ENCODE data around the gene CR1L.
"Not testable (repeated sequence)": the region's sequence is repeated elsewhere in the genome, so short reads cannot be mapped to it uniquely, and the experiment has no call there.

The CR1L gene

DNA sequence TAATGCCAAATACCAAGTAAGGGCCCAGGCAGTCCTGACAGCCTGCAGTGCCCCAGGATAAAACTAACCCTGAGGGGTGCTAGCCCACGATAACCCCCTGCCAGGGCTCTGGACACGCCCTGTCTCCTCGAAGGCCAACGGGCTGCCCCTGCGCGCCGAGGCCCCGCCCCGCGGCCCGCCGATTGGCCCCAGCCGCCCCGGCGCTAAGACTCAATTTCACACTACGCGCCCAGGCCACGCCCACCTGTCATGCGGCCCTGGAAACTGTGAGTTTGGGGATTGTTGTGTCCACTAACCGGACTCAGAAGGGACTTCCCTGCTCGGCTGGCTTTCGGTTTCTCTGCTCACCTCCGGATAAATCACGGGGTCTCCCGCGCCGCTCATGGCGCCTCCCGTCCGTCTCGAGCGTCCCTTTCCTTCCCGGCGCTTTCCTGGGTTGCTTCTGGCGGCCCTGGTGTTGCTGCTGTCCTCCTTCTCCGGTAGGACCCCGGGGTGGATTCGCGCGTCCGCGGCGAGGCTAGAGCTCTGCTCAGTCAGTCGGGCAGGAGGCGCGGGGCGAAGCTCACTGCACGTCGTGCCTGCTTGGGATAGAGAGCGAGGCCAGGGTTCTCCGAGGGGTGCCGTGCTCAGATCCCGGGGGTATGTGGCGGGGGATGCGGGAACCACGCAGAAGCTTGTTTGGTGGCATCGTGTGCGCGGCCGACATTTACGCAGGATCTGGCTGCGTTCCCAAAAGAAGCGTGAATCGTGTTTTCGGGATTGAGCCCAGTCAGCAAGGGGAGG lies at the start of gene CR1L:
Gene CR1L, plus strand, starts transcription at position 282 of the 783 bp plus-strand sequence. Its CDS starts 101 bp downstream, at position 383.
- H3K27ac Mint-ChIP-seq, result no peak within 1 kb of the TSS
- H3K9me3 Mint-ChIP-seq (ENCODE audit: low read depth), result no peaks in the 10 kb centered on the region
- H3K36me3 Mint-ChIP-seq, result no peaks in the 10 kb centered on the region
- peak within 1 kb of the TSS; percentile 78 for H3K4me3 Mint-ChIP-seq
- peaks cover 18% of the 10 kb centered on the region for H3K27me3 Mint-ChIP-seq
- peaks cover 6% of the 10 kb centered on the region for H3K4me1 Mint-ChIP-seq (ENCODE audit: low read depth)

DNA sequence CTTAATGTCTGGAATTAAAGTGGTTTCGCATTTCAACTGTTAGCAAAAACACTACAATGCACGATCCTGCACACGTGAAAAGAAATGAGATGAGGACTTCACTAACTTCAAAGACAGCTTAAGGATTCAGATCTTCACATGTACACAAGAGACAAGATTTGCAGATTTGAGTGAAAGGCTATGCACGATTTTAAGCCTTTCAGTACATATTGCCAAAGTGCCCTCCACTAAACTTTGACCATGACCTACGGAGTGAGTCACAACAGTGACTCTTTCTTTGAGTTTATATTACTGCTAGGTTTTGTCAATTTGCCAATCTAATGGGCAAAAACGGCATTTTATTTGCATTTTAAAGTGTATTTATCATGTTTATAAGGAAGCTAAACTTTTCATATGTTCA lies 41.2 kb upstream of the CR1L start:
- Mint-ChIP-seq H3K4me3 (no peak overlapping the region), H3K36me3 (no peaks in the 10 kb centered on the region), H3K9me3 (ENCODE audit: low read depth) (no peaks in the 10 kb centered on the region), H3K4me1 (ENCODE audit: low read depth) (no peaks in the 10 kb centered on the region), H3K27ac (no peak overlapping the region), H3K27me3 (peaks cover 1% of the 10 kb centered on the region)

DNA sequence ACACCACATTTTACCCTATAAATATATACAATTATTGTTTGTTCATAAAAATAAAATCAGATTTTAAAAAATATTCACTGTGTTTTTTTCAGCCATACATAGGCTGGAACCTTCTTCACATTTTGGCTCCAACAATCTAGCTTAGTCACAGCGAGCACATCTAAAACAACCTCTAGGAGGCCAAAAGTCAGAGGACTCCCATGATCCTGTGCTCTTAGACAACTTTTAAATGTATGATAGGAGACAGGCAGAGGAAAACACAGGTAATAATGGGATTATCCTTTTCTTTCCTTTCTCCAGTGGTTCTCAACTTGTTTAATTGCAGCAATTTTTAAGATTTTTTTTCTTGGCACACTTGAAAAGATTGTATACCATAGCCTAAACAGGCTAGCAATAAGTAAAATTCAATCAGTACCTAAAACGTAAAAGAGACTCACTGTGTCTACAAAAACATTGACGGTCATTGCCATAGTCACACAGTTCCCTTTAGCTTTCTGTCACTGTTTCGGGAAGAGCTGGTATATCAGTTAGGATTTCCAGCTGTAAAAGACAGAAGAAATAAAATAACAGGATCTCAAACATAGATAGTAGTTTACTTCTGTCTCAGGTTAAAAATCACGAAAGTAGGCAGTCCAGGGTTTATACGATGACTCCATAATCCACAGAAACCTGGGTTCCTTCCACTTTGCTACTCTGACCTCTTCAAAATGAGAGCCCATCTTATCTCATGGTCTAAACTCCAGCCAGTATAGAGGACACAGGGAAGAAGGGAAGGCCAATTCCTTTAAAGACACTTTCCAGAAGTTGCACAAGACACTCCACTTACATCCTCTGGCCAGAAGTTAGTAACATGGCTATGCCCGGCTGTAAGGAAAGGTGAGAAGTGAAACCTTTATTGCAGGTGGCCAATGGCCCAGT lies 39.2 kb upstream of the CR1L start:
- Mint-ChIP-seq H3K27me3 (peaks cover 1% of the 10 kb centered on the region), H3K27ac (no peak overlapping the region), H3K36me3 (no peaks in the 10 kb centered on the region)

DNA sequence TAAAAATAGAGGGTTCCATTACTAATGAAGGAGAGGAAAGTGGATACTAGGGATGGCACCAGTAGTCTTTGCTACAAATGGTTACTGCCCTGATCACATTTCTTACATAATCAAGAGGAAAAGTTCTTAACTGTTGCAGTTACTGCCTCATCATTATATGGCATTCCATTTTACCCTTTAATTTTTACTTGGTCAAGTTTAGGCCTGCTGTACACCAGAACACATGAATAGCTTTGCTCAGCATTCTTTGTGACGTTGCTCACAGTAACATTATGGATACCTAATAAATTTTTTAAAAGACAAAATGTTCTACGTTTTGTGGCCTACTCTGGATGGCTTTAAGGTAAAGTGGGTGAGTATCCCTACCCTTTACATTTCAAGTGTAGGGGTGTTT lies 38.6 kb upstream of the CR1L start:
- no peaks in the 10 kb centered on the region for H3K36me3 Mint-ChIP-seq
- no peak overlapping the region for H3K4me3 Mint-ChIP-seq
- no peak overlapping the region for H3K27ac Mint-ChIP-seq
- no peaks in the 10 kb centered on the region for H3K4me1 Mint-ChIP-seq (ENCODE audit: low read depth)
- H3K9me3 Mint-ChIP-seq (ENCODE audit: low read depth), result no peaks in the 10 kb centered on the region
- peaks cover 1% of the 10 kb centered on the region for H3K27me3 Mint-ChIP-seq

More for the DNA sequence above, 39.2 kb upstream of the CR1L start:
- no peak overlapping the region for H3K4me3 Mint-ChIP-seq
- H3K9me3 Mint-ChIP-seq (ENCODE audit: low read depth), result no peaks in the 10 kb centered on the region
- H3K4me1 Mint-ChIP-seq (ENCODE audit: low read depth), result no peaks in the 10 kb centered on the region

DNA sequence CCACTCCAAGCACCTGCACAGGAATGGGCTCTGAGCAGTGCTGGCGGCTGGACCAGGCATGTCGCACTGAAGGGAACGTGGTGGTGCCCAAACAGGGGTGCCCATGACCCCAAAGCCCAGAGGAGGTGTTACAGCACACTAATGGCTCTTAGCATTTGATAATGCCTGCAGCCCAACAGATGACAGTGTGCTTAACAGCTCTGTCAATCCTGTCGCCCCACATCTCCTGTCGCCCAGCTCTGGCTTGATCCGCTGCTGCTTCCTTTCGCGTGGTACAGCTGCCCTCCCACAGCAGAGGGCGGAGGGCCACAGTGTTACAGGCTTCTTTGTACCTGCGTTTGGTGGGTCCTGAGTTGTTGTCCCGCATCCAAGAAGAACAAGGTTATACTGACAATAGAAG lies 32.2 kb upstream of the CR1L start:
- no peak overlapping the region for H3K4me3 Mint-ChIP-seq
- no peaks in the 10 kb centered on the region for H3K9me3 Mint-ChIP-seq (ENCODE audit: low read depth)
- H3K36me3 Mint-ChIP-seq, result no peaks in the 10 kb centered on the region
- H3K27me3 Mint-ChIP-seq, result peaks cover 2% of the 10 kb centered on the region
- no peak overlapping the region for H3K27ac Mint-ChIP-seq
- H3K4me1 Mint-ChIP-seq (ENCODE audit: low read depth), result no peaks in the 10 kb centered on the region

DNA sequence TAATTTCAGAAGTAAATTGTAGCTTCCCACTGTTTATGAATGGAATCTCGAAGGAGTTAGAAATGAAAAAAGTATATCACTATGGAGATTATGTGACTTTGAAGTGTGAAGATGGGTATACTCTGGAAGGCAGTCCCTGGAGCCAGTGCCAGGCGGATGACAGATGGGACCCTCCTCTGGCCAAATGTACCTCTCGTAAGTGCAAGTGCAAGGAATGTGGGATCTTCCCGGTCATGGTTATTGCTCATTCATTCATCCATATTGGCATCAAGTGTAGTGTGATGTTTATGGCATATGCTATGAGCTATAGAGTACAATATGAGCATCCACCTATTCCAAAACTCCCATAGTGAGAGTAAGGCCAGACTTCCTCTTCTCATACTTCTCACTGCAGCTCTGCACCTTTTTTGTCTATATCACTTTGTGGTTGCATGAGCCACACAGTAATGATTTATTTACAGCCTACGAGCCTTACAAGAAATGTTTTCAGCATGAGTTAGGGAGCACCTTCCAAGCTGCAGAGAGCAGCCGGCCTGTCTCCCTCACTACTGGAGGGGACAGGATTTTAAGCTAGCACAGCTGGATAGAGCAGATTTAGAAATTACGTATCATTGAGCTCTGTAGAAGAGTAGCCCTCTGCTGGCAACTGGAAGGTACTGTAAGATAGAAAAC lies 24.9 kb upstream of the CR1L start:
- H3K27ac Mint-ChIP-seq, result no peak overlapping the region

DNA sequence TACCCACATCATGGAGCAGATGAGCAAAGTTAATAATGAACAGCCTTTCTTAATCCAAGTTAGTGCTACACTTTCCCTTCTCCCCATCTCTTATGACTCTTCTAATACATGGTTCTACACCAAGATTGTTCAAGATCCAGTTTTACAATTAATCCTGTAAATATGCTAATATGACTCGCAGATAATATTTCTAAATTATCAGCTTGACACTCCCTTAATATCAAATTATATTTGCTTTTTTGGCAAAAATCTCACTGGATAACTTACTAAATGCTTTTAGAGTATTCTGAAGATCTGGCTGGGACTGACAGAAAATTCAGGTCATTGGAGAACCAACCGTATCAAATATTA lies 24.4 kb upstream of the CR1L start:
- Mint-ChIP-seq H3K36me3 (no peaks in the 10 kb centered on the region), H3K9me3 (ENCODE audit: low read depth) (no peaks in the 10 kb centered on the region), H3K4me1 (ENCODE audit: low read depth) (no peaks in the 10 kb centered on the region), H3K27me3 (peaks cover 3% of the 10 kb centered on the region), H3K4me3 (no peak overlapping the region), H3K27ac (no peak overlapping the region)

More for the DNA sequence above, 24.9 kb upstream of the CR1L start:
- Mint-ChIP-seq H3K4me3 (no peak overlapping the region), H3K36me3 (no peaks in the 10 kb centered on the region), H3K4me1 (ENCODE audit: low read depth) (no peaks in the 10 kb centered on the region), H3K9me3 (ENCODE audit: low read depth) (no peaks in the 10 kb centered on the region), H3K27me3 (peaks cover 3% of the 10 kb centered on the region)

DNA sequence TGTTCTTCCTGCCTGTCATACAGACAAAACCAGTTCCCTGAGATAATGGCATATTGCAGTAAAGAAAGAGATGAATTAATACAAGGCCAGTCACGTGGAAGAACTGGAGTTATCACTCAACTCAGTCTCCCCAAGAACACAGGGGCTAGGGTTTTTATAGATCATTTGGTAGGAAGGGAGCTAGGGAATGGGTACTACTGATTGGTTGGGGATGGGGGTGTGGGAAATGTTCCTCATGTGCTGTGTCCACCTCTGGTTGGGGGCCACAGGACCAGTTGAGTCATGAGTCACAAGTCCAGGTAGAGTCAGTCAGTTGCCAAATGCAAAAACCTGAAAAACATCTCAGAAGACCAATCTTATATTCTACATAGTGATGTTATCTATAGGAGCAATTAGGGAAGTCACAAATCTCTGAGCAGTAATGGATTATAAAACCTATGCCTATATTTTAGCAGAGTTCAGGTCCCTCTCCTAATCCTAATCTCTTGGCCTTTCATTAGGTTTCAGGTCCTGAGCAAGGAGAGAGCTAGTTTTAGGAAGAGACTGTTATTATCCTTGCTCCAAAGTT lies 19.3 kb upstream of the CR1L start:
- not testable (repeated sequence) for H3K4me1 Mint-ChIP-seq (ENCODE audit: low read depth); H3K27me3 Mint-ChIP-seq; H3K36me3 Mint-ChIP-seq; H3K27ac Mint-ChIP-seq; H3K9me3 Mint-ChIP-seq (ENCODE audit: low read depth); H3K4me3 Mint-ChIP-seq

DNA sequence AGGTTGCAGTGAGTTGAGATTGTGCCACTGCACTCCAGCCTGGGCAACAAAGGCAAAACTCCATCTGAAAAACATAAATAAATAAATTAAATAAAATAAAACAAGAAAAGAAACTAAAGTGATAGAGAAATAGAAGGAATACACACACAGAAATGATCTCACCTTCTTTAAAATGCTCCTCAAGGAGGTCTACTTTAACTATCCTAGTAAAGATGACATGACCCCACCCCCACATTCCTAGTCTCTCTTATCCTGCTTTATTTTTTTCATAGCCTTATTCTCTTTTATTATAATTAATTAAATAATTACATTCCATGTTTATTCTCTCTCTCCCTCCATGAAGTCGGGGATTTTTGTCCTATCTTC lies 18.0 kb upstream of the CR1L start:
- Mint-ChIP-seq H3K27me3 (no peaks in the 10 kb centered on the region), H3K4me3 (no peak overlapping the region), H3K9me3 (ENCODE audit: low read depth) (no peaks in the 10 kb centered on the region), H3K36me3 (no peaks in the 10 kb centered on the region), H3K27ac (no peak overlapping the region), H3K4me1 (ENCODE audit: low read depth) (no peaks in the 10 kb centered on the region)

DNA sequence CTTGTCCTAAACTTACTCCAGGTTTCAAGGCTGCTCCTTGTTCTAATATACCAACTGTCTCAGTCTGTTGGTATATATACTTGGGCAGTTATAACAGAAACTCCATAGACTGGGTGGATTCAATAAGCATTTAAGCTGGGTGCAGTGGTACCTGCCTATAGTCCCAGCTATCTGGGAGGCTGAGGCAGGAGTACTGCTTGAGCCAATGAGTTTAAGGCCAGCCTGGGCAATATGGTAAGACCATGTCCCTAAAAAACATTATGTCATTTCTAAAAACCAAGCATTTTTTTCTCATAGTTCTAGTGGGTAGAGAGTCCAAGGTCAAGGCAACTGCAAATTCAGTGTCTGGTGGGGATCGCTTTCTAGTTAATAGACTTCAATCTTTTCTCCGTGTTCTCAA lies 17.4 kb upstream of the CR1L start:
- no peaks in the 10 kb centered on the region for H3K4me1 Mint-ChIP-seq (ENCODE audit: low read depth)
- no peak overlapping the region for H3K27ac Mint-ChIP-seq
- no peaks in the 10 kb centered on the region for H3K36me3 Mint-ChIP-seq
- no peaks in the 10 kb centered on the region for H3K27me3 Mint-ChIP-seq
- no peak overlapping the region for H3K4me3 Mint-ChIP-seq
- H3K9me3 Mint-ChIP-seq (ENCODE audit: low read depth), result no peaks in the 10 kb centered on the region

DNA sequence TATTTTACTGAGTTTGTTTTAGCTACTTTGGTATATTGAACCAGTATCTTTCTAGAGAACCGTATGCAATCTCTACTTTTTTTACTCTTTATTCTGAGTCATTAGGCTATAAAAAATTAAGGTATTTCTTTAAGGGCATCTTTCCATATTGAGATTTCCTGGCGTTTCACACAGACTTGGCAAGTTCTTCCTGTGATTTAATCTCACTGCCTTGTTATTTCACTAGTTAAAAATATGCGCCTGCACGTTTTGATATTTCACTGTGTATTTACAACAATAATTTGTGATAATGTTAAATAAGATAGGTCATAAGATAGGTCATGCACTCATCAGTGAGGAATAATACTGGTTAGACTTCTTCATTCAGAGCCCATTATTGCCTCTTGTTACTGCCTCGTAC lies 16.2 kb upstream of the CR1L start:
- H3K4me1 Mint-ChIP-seq (ENCODE audit: low read depth), result no peaks in the 10 kb centered on the region
- H3K9me3 Mint-ChIP-seq (ENCODE audit: low read depth), result no peaks in the 10 kb centered on the region
- no peak overlapping the region for H3K27ac Mint-ChIP-seq
- no peaks in the 10 kb centered on the region for H3K36me3 Mint-ChIP-seq
- peaks cover 3% of the 10 kb centered on the region for H3K27me3 Mint-ChIP-seq
- H3K4me3 Mint-ChIP-seq, result no peak overlapping the region

DNA sequence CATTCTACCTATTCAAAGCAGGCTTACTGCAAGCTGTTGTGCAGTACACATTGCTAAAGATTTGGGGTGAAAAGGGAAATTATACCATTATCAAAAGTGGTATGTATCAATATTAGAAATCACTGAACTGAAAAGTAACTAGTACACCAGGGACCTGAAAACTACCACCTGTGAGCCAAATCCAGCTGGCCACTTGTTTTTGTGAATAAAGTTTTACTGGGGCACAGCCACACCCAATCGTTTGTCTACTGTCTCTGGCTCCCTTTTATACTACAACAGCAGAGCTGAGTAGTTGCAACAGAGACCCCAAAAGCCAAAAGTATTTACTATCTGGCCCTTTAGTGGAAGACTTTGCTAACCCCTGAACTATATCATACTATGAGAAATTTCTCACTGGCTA lies 13.8 kb upstream of the CR1L start:
- H3K9me3 Mint-ChIP-seq (ENCODE audit: low read depth), result no peaks in the 10 kb centered on the region
- no peaks in the 10 kb centered on the region for H3K4me1 Mint-ChIP-seq (ENCODE audit: low read depth)
- H3K36me3 Mint-ChIP-seq, result no peaks in the 10 kb centered on the region
- no peak overlapping the region for H3K4me3 Mint-ChIP-seq
- peaks cover 3% of the 10 kb centered on the region for H3K27me3 Mint-ChIP-seq
- H3K27ac Mint-ChIP-seq, result no peak overlapping the region

DNA sequence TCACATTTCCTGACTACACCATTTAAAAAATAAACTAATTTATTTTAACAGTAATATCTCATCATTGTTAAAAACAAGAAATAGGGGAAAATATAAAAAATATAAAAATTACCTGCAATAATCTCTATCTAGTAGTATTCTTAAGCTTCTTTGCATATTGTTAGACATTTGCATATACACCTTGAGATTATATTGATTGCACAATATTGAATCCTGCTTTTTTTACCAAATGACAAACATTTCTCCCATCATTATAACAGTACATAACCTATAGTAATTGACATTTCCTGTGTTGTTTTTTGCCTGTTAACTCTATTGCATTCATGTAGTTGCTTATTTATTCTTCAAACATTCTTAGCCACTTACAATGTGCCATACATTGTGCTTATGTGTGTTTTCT lies 11.7 kb upstream of the CR1L start:
- no peaks in the 10 kb centered on the region for H3K36me3 Mint-ChIP-seq

DNA sequence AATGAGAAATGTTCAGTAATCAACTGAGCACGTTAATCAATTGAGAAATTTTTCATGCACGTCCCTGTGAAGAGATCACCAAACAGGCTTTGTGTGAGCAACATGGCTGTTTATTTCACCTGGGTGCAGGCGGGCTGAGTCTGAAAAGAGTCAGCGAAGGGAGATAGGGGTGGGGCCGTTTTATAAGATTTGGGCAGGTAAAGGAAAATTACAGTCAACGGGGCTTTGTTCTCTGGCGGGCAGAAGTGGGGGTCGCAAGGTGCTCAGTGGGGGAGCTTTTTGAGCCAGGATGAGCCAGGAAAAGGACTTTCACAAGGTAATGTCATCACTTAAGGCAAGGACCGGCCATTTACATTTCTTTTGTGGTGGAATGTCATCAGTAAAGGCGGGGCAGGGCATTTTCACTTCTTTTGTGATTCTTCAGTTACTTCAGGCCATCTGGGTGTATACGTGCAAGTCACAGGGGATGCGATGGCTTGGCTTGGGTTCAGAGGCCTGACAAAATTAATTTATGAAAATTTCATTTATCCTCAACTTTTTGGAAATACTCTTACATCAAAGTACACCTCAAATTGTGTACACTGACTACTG lies 11.1 kb upstream of the CR1L start:
- not testable (repeated sequence) for H3K27ac Mint-ChIP-seq, H3K36me3 Mint-ChIP-seq

More for the DNA sequence above, 11.7 kb upstream of the CR1L start:
- no peaks in the 10 kb centered on the region for H3K9me3 Mint-ChIP-seq (ENCODE audit: low read depth)
- H3K4me1 Mint-ChIP-seq (ENCODE audit: low read depth), result no peaks in the 10 kb centered on the region
- no peak overlapping the region for H3K27ac Mint-ChIP-seq
- H3K4me3 Mint-ChIP-seq, result no peak overlapping the region
- peaks cover 3% of the 10 kb centered on the region for H3K27me3 Mint-ChIP-seq

DNA sequence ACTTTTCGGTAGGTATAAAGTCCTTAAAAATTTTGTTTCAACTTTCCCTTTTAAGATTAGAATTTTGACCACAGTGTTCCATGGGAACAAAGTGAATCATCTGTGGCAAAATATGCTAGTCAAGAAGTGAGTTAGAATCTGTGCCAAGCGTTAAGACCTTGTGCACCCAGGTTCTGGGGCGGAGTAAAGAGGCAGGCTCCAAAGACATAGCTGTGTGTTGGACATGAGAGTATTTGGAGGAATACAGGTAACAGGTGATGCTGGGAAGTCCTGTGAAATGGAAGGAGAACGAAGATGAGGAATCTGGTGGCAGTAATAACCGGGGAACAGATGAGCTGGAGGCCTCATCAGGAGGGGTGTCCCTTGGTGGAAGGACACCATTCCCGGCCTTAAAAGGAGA lies 10.6 kb upstream of the CR1L start:
- not testable (repeated sequence) for H3K9me3 Mint-ChIP-seq (ENCODE audit: low read depth); H3K27ac Mint-ChIP-seq; H3K4me1 Mint-ChIP-seq (ENCODE audit: low read depth); H3K27me3 Mint-ChIP-seq; H3K36me3 Mint-ChIP-seq; H3K4me3 Mint-ChIP-seq

More for the DNA sequence above, 11.1 kb upstream of the CR1L start:
- H3K9me3 Mint-ChIP-seq (ENCODE audit: low read depth); H3K4me1 Mint-ChIP-seq (ENCODE audit: low read depth); H3K27me3 Mint-ChIP-seq; H3K4me3 Mint-ChIP-seq: not testable (repeated sequence)
